Prostate gland (tissue), 2 donors: ENCODE data around the gene GALNT7. TPM values are rescaled to one million over a fixed set of nuclear protein-coding genes. Genes with fewer than 3 reads are reported as not detected.

ENCODE experiments used
- DNase-seq: peaks from one replicate; pipeline ENCODE4 v3.0.0-alpha.2; 2019; ENCODE audit warnings: low spot score
- H3K27ac ChIP-seq, 2 donors: fragments of 200-600 bp; sonication (generic); 2 replicates each; pipeline ENCODE4 v1.5.1; 2017 to 2019
- H3K27me3 ChIP-seq: fragments of 200-600 bp; sonication (generic); replicated peaks from 2 replicates; pipeline ENCODE4 v1.5.1; 2019; ENCODE audit not compliant: insufficient read depth
- H3K36me3 ChIP-seq, 2 donors: fragments of 200-600 bp; sonication (generic); 1 replicate in 1 of 2; 2 replicates in 1 of 2; pipeline versions ENCODE4 v1.5.1 to v1.8.1; 2017 to 2019
- H3K4me1 ChIP-seq: fragments of 200-600 bp; sonication (generic); replicated peaks from 2 replicates; pipeline ENCODE4 v1.5.1; 2019
- H3K4me3 ChIP-seq, 2 donors: fragments of 200-600 bp; sonication (generic); 2 replicates each; pipeline ENCODE4 v1.5.1; 2017 to 2019
- H3K9me3 ChIP-seq: fragments of 200-600 bp; sonication (generic); 2 replicates; pipeline ENCODE4 v1.5.1; 2017
- POLR2A ChIP-seq: fragments of 450-650 bp; IDR thresholded peaks from one replicate; pipeline ENCODE4 v1.6.1; 2016; ENCODE audit warnings: antibody characterized with exemption, mild to moderate bottlenecking
- POLR2AphosphoS5 ChIP-seq: sonication (generic); formaldehyde crosslinking; IDR thresholded peaks from one replicate; pipeline ENCODE4 v1.6.1; 2017; ENCODE audit warnings: antibody characterized with exemption
- WGBS: methylation state at CpG from one replicate; pipeline ENCODE4 v1.1.5; 2018; 5-methylcytosine and 5-hydroxymethylcytosine counted together
- intact Hi-C: fragments of 100-400 bp; cut with DNase I; formaldehyde crosslinking; loops from one replicate; pipeline ENCODE4 v1.14.2; 2022
- total RNA-seq, 2 donors: library from RNA; depleted of rRNA; stranded (reverse); fragments of >200 nt; gene quantifications; one replicate each; pipeline ENCODE4 v1.1.0, GENCODE V29; 2016
- TF ChIP-seq, protein P1 (sequence below), 4 experiments: fragments of 200-600 bp in 2 of 4; fragments of 450-650 bp in 2 of 4; sonication (generic) in 2 of 4; IDR thresholded peaks; 1 replicate in 3 of 4; 2 replicates in 1 of 4; pipeline ENCODE4 v1.5.1; 2016 to 2019; ENCODE audit warnings: antibody characterized with exemption in 4 of 4, mild to moderate bottlenecking in 2 of 4, moderate library complexity in 2 of 4

Gene GALNT7
- total RNA-seq, 2 donors from 2014 or later = 45.5 to 109 TPM

GRCh38 chr4:173345648-173346047, 177.0 kb downstream of the GALNT7 start:
- no peak for DNase-seq
- H3K27ac ChIP-seq = no peak overlapping the region
- WGBS = 18% methylated on average over 2 of the region's 2 CpGs
- TF ChIP-seq POLR2AphosphoS5 = no peak
- TF ChIP-seq POLR2A = no peak
- H3K36me3 ChIP-seq = no peaks in the 10 kb centered on the region
- H3K27me3 ChIP-seq = no peaks in the 10 kb centered on the region
- intact Hi-C loops = no loop called here
- no peaks in the 10 kb centered on the region for H3K9me3 ChIP-seq
- H3K4me3 ChIP-seq = no peak overlapping the region
- no peaks in the 10 kb centered on the region for H3K4me1 ChIP-seq

DNA sequence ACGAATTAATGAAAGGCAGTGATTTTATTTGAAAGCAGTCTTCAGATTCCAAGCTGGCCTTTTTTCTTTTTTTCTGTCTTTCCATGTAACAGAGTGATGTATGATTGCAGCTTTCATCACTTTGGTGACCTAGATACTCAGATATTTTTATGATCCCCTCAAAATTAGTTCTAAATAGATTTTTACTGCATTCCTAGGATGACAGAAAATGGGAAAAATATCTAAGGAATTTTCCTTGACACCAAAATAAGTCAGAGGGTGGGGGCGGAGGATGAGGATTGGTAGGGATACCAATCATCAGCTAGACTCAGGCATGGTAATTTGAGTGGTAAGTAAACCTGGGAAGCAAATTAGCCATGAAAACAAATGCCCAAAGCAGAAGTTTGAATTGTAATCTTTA, 177.5 kb downstream of the GALNT7 start:
- 48% methylated on average over 2 of the region's 2 CpGs for WGBS
- intact Hi-C loops = no loop called here

DNA sequence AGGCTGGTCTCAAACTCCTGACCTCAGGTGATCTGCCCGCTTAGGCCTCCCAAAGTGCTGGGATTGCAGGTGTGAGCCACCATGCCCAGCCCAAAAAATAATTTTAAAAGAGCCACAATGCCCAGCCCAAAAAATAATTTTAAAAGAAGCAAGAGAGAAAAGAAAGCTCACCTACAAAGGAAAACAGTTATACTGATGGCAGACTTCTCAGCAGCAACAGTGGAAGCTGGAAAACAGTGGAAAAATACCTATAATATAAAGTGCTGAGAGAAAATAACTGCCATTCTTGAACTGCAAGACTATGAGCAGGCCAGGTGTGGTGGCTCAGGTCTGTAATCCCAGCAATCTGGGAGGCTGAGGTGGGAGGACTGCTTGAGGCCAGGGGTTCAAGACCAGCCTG, 178.9 kb downstream of the GALNT7 start:
- Histone ChIP-seq H3K27me3 (no peaks in the 10 kb centered on the region), H3K4me3 (no peak overlapping the region), H3K27ac (no peak overlapping the region), H3K9me3 (no peaks in the 10 kb centered on the region), H3K36me3 (no peaks in the 10 kb centered on the region), H3K4me1 (no peaks in the 10 kb centered on the region)
- no peak for DNase-seq
- 100% methylated on average over 1 of the region's 1 CpG for WGBS
- intact Hi-C loops = no loop called here
- TF ChIP-seq POLR2A (no peak), POLR2AphosphoS5 (no peak)
- TF ChIP-seq, protein P1, sequence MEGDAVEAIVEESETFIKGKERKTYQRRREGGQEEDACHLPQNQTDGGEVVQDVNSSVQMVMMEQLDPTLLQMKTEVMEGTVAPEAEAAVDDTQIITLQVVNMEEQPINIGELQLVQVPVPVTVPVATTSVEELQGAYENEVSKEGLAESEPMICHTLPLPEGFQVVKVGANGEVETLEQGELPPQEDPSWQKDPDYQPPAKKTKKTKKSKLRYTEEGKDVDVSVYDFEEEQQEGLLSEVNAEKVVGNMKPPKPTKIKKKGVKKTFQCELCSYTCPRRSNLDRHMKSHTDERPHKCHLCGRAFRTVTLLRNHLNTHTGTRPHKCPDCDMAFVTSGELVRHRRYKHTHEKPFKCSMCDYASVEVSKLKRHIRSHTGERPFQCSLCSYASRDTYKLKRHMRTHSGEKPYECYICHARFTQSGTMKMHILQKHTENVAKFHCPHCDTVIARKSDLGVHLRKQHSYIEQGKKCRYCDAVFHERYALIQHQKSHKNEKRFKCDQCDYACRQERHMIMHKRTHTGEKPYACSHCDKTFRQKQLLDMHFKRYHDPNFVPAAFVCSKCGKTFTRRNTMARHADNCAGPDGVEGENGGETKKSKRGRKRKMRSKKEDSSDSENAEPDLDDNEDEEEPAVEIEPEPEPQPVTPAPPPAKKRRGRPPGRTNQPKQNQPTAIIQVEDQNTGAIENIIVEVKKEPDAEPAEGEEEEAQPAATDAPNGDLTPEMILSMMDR (IDR thresholded peaks at IDR 0.05) = no peak

More for the DNA sequence above, 177.5 kb downstream of the GALNT7 start:
- TF ChIP-seq POLR2AphosphoS5 (no peak), POLR2A (no peak)
- TF ChIP-seq, protein P1 (IDR thresholded peaks at IDR 0.05) = no peak
- Histone ChIP-seq H3K9me3 (no peaks in the 10 kb centered on the region), H3K27ac (no peak overlapping the region), H3K27me3 (no peaks in the 10 kb centered on the region), H3K4me3 (no peak overlapping the region), H3K4me1 (no peaks in the 10 kb centered on the region), H3K36me3 (no peaks in the 10 kb centered on the region)
- no peak for DNase-seq

- 66% methylated on average over 2 of the region's 2 CpGs for WGBS
- no peaks in the 10 kb centered on the region for H3K36me3 ChIP-seq
- H3K27ac ChIP-seq = no peak overlapping the region
- H3K9me3 ChIP-seq = no peaks in the 10 kb centered on the region
- no peaks in the 10 kb centered on the region for H3K27me3 ChIP-seq
- TF ChIP-seq, protein P1 (IDR thresholded peaks at IDR 0.05) = no peak
- TF ChIP-seq POLR2AphosphoS5 (no peak), POLR2A (no peak)
- H3K4me3 ChIP-seq = no peak overlapping the region
- H3K4me1 ChIP-seq = no peaks in the 10 kb centered on the region
- intact Hi-C loops = no loop called here
- no peak for DNase-seq
Measured at GRCh38 chr4:173357939-173358338, 189.3 kb downstream of the GALNT7 start.

DNA sequence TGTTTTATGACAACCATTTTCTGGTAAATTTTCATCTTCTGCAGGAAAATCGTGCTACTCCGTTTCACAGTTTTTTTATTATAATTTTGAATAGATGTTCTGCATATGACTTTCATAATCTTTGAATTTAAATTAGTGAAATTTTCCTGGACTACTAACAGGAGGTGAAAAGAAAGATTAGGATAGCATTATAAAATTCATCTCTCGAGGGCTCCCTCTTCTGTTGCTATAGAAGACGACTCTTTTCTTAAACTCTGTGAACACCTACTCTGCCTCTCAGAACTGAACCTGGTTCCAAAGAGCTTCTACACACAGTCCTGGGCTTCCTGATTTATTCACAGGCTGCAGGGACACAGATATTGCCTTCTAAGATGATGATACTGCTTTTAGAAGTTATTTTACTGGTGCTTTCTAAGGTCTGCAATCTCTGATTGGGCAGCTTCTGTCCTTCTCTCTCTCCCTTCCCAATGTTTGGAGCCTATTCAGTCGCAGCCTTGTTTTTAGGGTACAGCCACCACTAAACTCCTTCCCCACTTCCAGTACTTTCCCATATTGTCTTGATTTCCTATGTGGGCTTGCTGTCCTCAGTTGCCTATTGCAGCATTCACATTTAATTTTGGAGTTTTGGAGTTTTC, 192.1 kb downstream of the GALNT7 start:
- intact Hi-C loops = no loop called here

More for the DNA sequence above, 192.1 kb downstream of the GALNT7 start:
- 62% methylated on average over 5 of the region's 5 CpGs for WGBS
- TF ChIP-seq POLR2A = no peak
- TF ChIP-seq, protein P1 (IDR thresholded peaks at IDR 0.05) = peak in 1 of 4 experiments; percentile 26
- no peaks in the 10 kb centered on the region for H3K36me3 ChIP-seq
- H3K27ac ChIP-seq = no peak overlapping the region
- no peak overlapping the region for H3K4me3 ChIP-seq
- H3K4me1 ChIP-seq = no peaks in the 10 kb centered on the region
- no peak for DNase-seq
- H3K9me3 ChIP-seq = no peaks in the 10 kb centered on the region
- no peaks in the 10 kb centered on the region for H3K27me3 ChIP-seq
